ENCODE measurements around the gene DOK6.

DNA sequence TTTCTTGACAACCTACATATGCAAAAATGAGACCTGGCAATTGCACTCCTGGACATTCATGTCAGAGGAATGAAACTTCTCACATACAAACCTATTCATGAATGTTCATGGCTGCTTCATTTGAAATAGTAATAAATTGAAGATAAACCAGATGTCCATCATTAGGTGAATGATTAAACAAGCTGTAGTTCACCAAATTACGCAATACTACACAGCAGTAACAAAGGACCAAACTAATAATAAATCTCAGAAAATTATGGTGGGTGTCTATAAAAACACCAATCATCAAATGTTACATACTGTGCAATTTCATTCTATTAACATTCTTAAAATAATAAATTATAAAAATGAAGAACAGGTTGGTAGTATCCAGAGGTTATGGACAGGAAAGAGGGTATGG, 13.5 kb downstream of the DOK6 start:
- no peak for TF ChIP-seq POLR2A (IDR thresholded peaks at IDR 0.05)
- TF ChIP-seq, protein P1, sequence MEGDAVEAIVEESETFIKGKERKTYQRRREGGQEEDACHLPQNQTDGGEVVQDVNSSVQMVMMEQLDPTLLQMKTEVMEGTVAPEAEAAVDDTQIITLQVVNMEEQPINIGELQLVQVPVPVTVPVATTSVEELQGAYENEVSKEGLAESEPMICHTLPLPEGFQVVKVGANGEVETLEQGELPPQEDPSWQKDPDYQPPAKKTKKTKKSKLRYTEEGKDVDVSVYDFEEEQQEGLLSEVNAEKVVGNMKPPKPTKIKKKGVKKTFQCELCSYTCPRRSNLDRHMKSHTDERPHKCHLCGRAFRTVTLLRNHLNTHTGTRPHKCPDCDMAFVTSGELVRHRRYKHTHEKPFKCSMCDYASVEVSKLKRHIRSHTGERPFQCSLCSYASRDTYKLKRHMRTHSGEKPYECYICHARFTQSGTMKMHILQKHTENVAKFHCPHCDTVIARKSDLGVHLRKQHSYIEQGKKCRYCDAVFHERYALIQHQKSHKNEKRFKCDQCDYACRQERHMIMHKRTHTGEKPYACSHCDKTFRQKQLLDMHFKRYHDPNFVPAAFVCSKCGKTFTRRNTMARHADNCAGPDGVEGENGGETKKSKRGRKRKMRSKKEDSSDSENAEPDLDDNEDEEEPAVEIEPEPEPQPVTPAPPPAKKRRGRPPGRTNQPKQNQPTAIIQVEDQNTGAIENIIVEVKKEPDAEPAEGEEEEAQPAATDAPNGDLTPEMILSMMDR (IDR thresholded peaks at IDR 0.05): no peak
